Mesangial cell (primary cell): Measurements from ENCODE around the gene OPN1LW. TPM values are rescaled to one million over a fixed set of nuclear protein-coding genes. Genes with fewer than 3 reads are reported as not detected.

Source experiments
- total RNA-seq: library from RNA; depleted of rRNA; stranded (reverse); fragments of >200 nt; gene quantifications from 2 replicates; pipeline ENCODE4 v1.2.3, GENCODE V29; 2015

OPN1LW gene
- not detected in 2 replicates for total RNA-seq

GRCh38 chrX:154144010-154144409 lies at the start of gene OPN1LW:
TSS of gene OPN1LW (plus strand) at chrX:154144243. CDS start at chrX:154144284, 41 bp downstream.

GRCh38 chrX:154097589-154098541 lies 46.2 kb upstream of the OPN1LW start, which contains the start of gene MECP2:
TSS of gene MECP2 (minus strand) at chrX:154097717.

GRCh38 chrX:154182296-154182695 lies 38.3 kb downstream of the OPN1LW start, which contains the start of gene OPN1MW:
TSS of gene OPN1MW (plus strand) at chrX:154182596. CDS start at chrX:154182678, 82 bp downstream.

Other genes starting within 250 kb of the OPN1LW start
- not detected in 2 replicates for gene AVPR2, start 239.6 kb upstream of the OPN1LW start, total RNA-seq
- gene ARHGAP4, start 218.0 kb upstream of the OPN1LW start, total RNA-seq: 5.7 and 16.7 TPM in 2 replicates
- 126 and 216 TPM in 2 replicates for gene NAA10, start 209.2 kb upstream of the OPN1LW start, total RNA-seq
- 0.98 and 11.3 TPM in 2 replicates for gene RENBP, start 199.6 kb upstream of the OPN1LW start, total RNA-seq
- 58.3 and 86.0 TPM in 2 replicates for gene HCFC1, start 172.4 kb upstream of the OPN1LW start, total RNA-seq
- 9.0 and 10.6 TPM in 2 replicates for gene TMEM187, start 171.5 kb upstream of the OPN1LW start, total RNA-seq
- gene IRAK1, start 124.3 kb upstream of the OPN1LW start, total RNA-seq: 110 and 179 TPM in 2 replicates
- 16.5 and 16.8 TPM in 2 replicates for gene MECP2, start 46.5 kb upstream of the OPN1LW start, total RNA-seq
- not detected in 2 replicates for gene OPN1MW, start 38.4 kb downstream of the OPN1LW start, total RNA-seq
- not detected in 2 replicates for gene OPN1MW2, start 75.5 kb downstream of the OPN1LW start, total RNA-seq
- not detected in 2 replicates for gene OPN1MW3, start 113.3 kb downstream of the OPN1LW start, total RNA-seq
- gene TEX28, start 150.9 kb downstream of the OPN1LW start, total RNA-seq: not detected in 2 replicates
- gene TKTL1, start 151.6 kb downstream of the OPN1LW start, total RNA-seq: not detected in 2 replicates
- 2,491 and 2,888 TPM in 2 replicates for gene FLNA, start 230.4 kb downstream of the OPN1LW start, total RNA-seq
- gene EMD, start 235.1 kb downstream of the OPN1LW start, total RNA-seq: 53.0 and 59.8 TPM in 2 replicates